COLO668 (cell line): ENCODE results near the gene SULF2.
A peak's percentile ranks its signal among the peaks of the same experiment; 100 is the strongest.

ENCODE experiments used
- DNase-seq: peaks from one replicate; lab custom pipeline; 2025; ENCODE audit not compliant: unreplicated experiment; lab: John Stamatoyannopoulos, UW

The SULF2 gene

DNA sequence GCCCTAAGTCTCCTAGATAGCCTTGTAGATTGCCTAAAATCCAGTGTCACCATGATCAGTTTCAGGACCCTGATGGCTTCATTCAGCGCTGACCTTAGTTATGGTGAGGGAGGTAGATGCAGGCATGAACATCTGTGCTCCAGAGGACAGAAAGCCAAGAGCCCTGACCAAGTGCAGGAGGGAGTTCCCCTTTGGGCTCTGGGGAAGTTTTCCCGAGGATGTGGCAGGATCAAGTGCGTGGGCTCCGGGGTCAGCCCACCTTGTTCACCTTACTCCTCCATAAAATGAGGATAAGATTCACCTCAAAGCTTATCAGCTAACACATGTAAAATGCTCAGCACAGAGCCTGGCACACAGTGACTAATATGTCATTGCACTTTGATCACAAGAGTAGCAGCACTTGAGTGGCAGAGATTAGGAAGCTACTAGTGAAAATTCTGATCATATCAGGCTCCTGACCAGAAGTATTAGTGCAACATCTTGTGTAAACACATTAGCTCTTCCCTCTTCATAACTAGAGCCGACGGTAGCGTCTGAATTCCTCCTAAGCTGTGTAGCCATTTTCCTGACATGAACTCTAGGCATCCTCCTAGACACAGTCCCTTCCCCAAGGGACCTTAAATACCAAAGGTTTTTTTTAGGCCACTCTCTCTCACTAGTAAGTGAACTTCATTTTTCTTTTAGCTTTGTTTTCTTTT is 125.2 kb downstream of the SULF2 start:
- DNase-seq = no peak

DNA sequence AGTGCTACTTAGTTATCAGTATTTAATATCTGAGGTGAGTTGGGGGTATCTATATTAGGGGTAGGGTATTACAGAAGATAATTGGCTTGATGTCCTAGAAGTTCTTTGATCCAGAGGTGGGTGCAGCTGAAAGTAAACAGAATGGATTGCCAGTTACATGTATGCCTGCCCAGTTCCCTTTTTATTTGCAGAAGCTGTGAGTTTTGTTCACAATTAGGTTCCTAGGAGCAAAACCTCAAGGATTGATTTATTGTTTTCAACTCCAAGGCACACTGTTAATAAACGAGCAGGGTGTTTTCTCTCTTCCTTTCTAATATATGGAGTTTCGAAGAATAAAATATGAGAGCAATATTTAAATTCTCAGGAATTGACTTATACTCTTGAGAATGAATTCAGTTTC is 129.0 kb downstream of the SULF2 start:
- DNase-seq = no peak

DNA sequence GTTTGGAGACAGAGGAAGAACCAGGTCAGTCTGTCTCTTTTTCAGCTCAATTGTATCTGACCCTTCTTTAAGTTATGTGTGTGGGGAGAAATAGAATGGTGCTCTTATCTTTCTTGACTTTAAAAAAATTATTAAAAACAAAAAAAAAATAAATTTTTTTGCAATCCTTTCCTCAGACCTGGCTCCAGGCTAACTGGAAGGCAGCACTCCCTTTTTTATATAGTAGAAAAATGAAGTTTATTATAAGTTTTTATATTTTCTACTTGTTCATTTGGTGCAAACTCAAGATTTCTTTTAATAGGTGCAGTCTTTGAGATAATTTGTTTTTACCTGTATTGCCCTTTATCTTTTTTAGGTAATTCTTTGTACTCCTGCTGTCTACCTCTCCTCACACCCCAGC is 129.6 kb downstream of the SULF2 start:
- no peak for DNase-seq

DNA sequence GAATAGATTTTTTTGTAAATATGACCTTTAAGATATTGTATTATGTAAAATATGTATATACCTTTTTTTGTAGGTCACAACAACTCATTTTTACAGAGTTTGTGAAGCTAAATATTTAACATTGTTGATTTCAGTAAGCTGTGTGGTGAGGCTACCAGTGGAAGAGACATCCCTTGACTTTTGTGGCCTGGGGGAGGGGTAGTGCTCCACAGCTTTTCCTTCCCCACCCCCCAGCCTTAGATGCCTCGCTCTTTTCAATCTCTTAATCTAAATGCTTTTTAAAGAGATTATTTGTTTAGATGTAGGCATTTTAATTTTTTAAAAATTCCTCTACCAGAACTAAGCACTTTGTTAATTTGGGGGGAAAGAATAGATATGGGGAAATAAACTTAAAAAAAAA is 130.9 kb downstream of the SULF2 start:
- DNase-seq = no peak

DNA sequence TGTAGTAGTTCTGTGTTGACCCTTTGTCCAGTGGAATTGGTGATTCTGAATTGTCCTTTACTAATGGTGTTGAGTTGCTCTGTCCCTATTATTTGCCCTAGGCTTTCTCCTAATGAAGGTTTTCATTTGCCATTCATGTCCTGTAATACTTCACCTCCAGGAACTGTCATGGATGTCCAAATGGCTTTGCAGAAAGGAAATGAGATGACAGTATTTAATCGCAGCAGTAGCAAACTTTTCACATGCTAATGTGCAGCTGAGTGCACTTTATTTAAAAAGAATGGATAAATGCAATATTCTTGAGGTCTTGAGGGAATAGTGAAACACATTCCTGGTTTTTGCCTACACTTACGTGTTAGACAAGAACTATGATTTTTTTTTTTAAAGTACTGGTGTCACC is 131.4 kb downstream of the SULF2 start:
- no peak for DNase-seq

DNA sequence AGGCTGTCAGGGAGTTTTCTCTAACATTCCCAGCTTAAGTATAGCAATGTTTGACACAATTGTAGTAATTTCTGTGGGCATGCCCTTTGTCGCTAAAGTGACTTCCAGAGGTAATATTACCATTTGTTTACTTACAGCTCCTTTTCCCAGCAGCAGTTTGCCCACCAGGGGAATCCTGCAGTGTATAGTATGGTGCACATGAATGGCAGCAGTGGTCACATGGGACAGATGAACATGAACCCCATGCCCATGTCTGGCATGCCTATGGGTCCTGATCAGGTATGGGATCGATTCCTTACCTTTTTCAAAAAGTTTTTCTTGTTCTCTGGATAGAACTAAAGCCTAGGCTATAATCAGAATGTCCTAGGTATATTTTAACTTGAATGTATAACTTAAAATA is 132.5 kb downstream of the SULF2 start:
- no peak for DNase-seq

DNA sequence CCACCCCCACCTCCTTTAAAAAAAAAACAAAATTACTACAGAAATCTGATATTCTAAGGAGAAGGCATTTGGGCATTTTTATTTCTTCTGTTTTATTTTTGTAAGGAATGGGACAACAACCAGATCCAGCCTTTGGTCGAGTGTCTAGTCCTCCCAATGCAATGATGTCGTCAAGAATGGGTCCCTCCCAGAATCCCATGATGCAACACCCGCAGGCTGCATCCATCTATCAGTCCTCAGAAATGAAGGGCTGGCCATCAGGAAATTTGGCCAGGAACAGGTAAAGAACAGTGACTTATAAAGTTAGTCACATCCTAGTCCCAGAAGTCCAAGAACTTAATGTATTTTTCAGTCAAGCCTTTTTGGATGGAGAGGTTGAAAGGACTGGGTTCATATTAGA is 133.0 kb downstream of the SULF2 start:
- DNase-seq = no peak

DNA sequence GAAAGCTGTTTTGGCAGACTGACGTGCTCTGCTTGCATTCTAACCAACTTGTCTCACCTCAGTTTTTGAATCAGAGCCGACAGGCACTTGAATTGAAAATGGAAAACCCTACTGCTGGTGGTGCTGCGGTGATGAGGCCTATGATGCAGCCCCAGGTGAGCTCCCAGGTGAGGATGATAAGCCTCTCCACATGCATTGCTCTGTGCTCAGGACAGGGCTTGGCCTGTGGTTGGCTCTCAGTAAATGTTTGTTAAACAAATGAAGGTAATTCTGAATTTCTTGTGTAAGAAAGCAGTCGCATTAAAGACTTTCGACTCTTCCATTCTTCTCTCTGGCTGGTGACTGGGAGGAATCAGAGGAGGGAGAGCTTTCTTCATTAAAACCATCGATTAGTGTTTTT is 136.3 kb downstream of the SULF2 start:
- DNase-seq = no peak

DNA sequence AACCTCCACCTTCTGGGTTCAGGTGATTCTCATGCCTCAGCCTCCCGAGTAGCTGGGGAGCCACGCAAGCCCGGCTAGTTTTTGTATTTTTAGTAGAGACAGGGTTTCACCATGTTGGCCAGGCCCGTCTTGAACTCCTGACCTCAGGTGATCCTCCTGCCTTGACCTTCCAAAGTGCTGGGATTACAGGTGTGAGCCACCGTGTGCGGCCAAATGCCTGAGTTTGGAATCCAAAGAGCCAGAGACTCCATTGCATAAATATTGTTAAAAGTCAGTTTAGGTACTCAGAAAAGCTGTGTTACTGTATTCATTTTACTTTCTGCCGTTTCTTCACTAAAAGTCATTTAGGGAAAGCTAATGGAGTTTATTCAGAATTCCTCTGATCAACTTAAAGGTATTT is 137.3 kb downstream of the SULF2 start:
- no peak for DNase-seq

DNA sequence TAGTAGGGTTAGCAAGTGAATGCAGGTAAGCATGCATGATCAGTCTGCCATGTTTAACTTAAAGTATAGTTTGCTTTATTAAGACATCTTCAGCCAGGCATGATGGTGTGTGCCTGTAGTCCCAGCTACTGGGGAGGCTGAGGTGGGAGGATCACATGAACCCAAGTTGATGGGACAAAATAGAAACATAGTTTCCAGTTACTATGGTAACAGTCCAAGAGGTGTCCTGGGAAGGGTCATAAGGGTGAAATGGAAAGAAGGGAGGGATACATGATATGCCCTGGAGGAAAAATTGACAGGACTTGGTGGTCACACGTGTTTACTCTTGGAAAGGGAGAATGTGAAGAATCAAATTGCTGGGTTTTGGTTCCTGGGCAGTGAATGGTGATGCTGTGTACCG is 139.6 kb downstream of the SULF2 start:
- DNase-seq = no peak

DNA sequence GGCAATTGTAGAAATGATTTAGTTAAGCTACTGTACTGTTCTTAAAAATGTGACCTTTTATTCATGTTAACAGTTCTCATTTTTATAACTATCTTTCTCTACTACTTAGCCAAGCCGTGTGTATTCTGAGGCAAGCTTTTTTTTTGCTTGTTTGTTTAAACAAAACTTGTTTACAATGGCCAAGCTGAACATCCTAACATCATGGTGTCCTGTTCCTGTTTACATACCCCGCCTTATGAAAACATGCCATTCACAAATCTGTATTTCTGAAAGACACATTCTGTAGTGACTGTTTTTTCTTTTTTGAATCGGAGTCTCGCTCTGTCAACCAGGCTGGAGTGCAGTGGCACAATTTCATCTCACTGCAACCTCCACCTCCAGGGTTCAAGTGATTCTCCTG is 142.7 kb downstream of the SULF2 start:
- no peak for DNase-seq

DNA sequence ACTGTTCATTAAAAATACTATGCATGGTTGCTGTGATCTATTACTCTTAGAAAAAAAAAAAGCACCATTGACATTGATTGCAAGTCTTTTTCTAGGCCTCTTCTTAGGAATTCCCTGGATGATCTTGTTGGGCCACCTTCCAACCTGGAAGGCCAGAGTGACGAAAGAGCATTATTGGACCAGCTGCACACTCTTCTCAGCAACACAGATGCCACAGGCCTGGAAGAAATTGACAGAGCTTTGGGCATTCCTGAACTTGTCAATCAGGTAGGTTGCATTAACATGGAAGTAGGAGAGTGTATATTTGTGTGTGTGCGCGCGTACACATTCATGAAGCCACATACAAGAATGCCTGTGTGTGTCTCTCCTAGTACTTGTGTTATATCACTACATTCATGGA is 143.2 kb downstream of the SULF2 start:
- DNase-seq = no peak

DNA sequence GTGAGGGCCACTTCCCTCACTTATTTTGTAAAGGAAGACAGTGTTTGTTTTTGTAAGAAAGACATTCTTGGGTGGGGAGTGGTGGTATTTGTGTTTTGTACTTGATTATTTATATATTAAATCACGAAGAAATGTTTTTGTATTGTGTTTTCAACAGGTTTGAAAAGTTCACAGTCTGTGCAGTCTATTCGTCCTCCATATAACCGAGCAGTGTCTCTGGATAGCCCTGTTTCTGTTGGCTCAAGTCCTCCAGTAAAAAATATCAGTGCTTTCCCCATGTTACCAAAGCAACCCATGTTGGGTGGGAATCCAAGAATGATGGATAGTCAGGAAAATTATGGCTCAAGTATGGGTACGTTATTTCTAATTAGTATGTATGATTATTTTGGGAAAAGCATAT is 146.4 kb downstream of the SULF2 start:
- no peak for DNase-seq

DNA sequence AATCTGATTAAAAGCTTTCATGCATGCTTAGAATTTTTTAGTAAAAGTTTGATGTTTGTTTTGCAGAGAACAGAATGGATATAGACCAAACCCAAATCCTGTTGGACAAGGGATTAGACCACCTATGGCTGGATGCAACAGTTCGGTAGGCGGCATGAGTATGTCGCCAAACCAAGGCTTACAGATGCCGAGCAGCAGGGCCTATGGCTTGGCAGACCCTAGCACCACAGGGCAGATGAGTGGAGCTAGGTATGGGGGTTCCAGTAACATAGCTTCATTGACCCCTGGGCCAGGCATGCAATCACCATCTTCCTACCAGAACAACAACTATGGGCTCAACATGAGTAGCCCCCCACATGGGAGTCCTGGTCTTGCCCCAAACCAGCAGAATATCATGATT is 150.0 kb downstream of the SULF2 start:
- no peak for DNase-seq

DNA sequence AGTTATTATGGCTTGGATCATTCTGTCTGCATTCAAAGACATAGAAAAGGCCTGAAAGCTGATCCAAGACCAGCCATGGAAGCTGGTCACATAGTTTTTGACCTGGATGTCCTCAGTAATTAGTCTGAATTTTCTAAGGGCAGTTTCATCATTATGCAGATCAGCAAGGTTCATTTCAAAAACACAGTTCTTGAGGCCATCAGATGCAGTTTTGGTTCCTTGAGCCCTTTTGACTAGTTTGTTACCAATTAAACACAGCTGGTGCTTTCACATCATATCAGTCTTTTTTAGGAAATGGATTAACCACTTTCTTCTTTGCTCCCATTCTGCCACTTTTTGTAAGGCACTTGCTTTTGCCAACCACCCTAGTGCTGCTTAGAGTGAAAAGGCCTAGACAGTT is 154.2 kb downstream of the SULF2 start:
- no peak for DNase-seq

DNA sequence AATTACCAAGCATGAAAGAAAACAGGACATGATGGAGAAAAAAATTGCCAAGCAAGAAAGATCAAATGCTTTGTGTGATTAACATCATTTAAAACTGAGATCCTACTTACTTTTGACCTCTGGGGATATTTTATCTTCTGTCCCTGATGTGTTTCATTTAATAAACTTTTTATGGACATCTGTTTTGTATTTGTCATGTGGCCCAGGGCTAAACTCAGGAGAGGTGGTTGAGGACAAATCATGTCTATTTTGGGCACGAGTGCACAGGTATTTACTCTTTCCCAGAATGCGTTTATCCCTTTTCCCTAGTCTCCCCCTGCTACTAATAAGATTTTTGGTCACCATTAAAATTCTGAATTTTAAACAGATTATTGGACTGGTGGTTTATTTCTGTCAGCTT is 155.4 kb downstream of the SULF2 start:
- no peak for DNase-seq

DNA sequence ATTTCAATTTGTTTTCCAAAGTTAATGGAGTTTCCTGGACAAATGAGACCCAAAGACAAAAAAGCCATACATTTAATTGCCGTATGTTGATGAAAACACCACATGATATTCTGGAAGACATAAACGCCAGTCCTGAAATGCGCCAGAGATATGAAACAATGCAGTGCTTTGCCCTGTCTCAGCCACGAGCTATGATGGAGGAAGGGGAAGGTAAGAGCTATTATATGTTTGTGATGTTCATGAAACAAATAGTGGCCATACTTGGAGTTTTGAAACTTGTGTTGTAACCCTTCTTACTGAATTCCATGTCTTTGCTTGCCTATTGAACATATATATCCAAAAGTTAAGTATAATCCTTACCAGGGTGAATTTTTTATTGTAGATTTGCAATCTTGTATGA is 157.7 kb downstream of the SULF2 start:
- no peak for DNase-seq

DNA sequence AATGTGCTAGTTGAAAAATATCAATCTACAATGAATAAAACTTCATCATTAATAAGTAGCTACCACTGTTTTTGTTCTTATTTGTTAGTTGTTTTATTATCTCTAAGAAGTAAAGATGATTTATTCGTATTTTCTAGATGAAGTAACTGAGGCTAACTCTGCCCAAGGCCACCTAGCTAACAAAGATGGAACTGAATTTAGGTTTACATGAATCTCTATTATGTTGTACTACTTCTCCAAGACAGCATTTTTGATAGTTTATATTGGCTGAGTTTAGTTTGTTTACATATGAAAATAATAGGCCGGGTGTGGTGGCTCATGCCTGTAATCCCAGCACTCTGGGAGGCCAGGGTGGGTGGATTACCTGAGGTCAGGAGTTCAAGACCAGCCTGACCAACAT is 162.1 kb downstream of the SULF2 start:
- no peak for DNase-seq

DNA sequence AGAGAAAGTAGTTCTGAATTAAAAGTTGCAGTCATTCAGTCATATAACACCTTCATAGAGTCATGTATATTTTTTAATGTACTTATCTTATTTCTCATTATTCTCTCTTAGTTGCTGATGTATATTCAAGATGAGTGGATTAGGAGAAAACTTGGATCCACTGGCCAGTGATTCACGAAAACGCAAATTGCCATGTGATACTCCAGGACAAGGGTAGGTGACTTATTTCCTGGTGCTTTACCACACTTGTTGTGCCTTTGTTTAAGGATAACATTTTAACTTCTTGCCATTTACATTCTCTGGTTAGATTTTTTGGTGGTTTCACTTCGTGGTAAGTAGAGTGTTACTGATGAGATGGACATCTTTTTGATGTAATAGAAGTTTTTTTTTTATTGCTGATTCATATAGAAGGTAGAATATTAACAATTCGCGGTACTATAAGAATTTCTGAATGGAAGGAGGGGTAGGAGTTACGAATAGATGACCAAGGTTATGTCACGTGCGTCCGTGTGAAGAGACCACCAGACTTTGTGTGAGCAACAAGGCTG is 163.1 kb downstream of the SULF2 start:
- DNase-seq = no peak

DNA sequence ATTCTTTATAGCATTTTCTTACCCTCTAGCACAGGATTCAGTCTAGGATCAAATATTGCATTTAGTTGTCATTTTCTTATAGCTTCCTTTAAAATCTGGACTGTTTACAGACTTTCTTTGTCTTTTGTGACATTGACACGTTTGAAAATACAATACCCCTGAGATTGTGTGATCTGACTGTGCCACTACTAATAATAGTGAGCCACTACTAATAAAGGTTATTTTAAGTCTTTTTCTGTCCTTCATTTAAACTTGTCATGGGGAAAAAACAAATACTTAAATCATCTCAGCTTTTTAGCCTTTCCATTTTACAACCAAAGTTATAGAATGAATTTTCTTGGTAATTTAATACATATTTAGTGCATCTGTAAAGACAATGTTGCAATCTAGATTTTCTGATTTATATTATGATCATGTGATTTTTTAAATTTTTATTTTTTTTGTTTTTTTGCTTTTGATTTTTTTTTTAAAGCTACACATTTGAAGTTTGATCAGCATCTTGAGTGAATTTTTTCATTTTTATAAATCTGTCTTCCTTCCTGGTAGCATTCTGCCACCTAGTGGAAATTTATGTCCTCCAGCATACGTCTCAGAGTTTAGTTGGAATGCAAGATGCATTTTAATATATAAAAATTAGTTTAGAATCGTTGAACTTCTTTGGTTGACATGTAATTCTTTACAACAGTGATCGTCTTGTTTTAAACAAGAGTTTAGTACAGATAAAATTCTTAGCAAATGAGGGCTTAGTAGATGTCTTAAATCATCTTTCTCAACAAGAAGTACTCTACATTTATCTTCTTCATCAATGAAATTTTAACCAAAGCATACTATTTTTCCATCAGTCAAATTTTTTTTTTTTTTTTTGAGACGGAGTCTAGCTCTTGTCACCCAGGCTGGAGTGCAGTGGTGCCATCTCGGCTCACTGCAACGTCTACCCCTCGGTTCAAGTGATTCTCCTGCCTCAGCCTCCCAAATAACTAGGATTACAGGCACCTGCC is 164.2 kb downstream of the SULF2 start:
- DNase-seq = peak; percentile 7

DNA sequence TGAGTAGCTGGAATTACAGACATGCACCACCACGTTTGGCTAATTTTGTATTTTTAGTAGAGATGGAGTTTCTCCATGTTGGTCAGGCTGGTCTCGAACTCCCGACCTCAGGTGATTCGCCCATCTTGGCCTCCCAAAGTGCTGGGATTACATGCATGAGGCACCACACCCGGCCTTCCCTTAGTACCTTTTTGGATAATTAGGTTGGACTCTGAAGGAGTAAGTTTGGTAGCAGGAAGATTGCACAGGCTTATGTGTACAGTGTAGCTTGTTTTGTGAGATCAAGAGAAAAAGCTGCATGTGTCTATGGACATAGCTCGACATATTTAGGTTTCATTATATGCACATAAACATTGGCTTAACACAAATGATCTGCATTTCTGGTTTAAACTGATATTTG is 166.8 kb downstream of the SULF2 start:
- DNase-seq = no peak

DNA sequence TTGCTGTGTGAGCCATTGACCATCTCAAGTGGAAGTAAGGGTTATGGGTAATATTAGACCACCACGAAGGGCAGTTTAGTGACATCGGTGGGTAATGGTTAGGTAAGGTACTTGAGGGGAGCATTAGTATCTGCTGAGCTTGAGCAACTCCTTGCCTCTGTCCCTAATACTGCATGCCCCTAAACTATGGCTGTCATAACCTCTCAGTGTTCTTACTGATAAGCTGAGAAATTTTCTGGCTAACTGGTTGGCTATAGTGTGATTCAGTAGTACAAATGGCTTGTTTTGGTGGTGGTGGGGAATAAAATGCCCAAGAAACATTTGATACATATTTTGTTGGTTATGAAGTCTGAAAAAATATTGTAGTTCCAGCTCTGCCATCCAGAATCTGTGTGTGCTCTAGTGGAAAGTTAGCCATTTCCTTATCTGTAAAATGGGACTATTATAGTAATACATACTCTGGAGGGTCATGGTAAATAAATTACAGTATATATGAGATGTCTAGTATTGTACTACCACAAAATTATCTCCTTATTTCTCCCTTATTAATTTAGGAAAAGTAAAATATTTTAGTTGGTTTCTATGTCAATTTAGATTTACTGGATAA is 170.5 kb downstream of the SULF2 start:
- no peak for DNase-seq
